Activated CD8-positive, alpha-beta memory T cell treated with anti-CD3 and anti-CD28 coated beads for 4 hours (primary cell): ENCODE measurements around the gene SYNJ2.

Experiments used
- DNase-seq, 2 donors: peaks; one replicate each; pipeline ENCODE4 v3.0.0-alpha.2; 2020; ENCODE audit warnings: low read depth in 2 of 2

SYNJ2 gene

DNA sequence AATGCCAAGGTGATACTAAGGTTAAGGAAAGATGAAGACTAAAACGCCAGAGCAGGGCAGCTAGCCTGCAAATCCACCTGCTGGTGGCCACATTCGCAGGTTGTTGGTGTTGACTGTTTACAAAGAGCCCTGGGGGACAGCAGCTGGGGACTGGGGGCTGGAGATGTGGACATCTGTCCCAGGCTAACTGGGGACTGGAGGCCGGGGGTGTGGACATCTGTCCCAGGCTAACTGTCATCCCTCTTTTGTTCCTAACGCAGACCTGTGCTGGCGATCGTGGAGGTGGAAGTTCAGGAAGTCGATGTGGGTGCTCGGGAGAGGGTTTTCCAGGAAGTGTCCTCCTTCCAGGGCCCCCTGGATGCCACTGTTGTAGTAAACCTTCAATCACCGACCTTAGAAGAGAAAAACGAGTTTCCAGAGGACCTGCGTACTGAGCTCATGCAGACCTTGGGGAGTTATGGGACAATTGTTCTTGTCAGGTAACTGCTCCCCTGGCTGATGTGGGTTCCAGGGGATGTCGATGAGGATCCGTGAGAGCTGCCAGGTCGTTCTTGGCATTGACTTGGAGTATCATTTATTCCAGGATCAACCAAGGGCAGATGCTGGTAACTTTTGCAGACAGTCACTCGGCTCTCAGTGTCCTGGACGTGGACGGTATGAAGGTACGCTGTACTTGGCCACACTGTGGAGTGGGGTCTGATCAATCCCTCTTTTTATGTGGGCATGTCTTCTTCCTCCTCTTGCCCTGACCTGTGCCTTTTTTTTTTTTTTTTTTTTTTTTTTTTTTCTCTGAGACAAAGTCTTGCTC is 99.4 kb downstream of the SYNJ2 start:
- DNase-seq: no peak

DNA sequence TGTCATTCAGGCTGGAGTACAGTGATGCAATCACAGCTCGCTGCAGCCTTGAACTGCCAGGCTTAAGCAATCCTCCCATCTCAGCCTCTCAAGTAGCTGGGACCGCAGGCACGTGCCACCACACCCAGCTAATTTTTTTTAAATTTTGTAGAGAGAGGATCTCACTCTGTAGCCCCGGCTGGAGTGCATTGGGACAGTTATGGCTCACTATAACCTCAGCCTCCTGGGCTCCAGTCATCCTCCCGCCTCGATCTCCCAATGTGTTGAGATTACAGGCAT is 99.9 kb downstream of the SYNJ2 start:
- no peak for DNase-seq

DNA sequence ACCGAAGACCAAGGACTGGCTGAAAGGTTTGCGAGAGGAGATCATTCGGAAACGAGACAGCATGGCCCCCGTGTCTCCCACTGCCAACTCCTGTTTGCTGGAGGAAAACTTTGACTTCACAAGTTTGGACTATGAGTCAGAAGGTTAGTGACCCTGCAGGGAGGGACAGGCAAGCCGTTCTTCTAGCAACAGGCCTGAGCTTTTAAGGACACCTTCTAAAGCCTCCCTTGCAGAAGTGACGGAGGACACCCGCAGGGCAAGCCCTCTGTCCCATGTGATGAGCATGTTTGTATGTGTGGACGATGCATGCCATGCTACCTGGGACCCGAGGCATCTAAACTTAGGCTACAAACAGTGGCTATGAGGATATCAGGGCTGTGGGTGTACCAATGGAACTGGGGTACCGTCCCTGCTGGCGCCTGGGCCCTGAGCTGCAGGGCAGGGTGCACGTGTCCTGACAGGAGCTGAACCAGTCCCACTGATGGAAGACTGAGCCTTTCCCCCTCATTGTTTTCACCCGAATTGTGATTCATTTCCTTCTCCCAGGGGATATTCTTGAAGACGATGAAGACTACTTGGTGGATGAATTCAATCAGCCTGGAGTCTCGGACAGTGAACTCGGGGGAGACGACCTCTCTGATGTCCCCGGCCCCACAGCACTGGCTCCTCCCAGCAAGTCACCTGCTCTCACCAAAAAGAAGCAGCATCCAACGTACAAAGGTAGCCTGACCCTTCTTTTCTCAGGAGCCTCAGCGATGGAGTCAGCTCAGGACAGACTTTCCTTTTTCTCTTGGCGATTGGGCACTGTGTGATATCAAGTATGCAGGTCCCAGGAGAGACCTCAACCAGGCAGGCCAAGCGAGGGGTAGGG is 102.0 kb downstream of the SYNJ2 start:
- no peak for DNase-seq

DNA sequence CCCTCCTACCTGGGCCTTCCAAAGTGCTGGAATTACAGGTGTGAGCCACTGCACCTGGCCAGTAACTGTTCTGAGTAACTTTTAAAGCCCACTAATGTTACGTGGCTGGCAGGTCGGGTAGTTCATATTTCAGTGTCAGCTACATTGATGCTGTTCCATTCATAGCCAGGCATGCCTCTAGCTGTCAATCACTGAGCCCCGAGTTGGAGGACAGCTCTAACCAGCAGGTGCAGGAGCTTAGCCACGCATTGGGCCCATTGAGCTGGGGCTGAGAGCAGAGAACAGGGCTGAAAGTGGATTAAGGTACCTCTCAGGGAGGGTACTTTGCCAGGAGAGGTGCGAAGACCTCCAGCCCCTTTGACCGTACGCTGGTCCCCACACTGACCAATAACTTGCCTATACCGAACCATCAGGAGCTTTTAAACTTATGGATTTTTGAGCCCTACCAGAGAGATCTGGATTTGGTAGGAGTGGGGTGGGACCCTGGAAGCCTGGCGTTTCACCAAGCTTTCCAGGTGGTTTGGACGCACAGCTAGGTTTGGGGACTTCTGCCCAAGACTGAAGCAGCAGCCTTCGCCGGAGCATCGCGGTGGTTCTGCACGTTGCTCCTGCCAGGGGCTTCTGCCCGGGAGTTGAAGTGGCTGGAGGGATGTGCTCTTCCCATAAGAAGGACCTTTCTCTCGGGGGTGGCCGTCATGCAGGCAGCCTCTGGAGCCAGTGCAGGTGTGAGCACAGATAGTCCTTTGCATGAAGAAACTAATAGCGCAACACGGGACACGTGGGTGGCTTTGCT is 103.8 kb downstream of the SYNJ2 start:
- DNase-seq: no peak

DNA sequence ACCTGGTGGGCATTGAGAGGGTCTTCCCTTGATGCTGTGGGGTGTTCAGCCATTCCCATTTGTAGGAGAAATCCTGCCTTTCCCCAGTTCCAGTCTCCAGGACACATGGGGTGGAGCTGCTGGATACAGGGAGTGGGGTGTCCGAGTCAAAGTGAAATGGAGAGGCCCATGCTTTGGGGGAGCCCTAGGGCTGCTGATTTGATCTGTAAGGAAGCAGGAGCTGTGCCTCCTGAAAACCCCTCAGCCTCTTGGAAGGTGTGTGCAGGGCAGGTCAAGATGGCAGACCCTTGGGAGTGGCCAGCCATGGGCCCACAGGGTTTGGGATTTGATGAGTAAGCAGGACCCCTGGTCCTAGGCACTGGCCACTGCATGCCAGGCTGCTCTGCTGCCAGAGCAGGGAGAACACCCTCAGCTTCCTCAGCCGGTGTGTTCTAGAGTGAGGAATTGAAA is 104.4 kb downstream of the SYNJ2 start:
- no peak for DNase-seq

DNA sequence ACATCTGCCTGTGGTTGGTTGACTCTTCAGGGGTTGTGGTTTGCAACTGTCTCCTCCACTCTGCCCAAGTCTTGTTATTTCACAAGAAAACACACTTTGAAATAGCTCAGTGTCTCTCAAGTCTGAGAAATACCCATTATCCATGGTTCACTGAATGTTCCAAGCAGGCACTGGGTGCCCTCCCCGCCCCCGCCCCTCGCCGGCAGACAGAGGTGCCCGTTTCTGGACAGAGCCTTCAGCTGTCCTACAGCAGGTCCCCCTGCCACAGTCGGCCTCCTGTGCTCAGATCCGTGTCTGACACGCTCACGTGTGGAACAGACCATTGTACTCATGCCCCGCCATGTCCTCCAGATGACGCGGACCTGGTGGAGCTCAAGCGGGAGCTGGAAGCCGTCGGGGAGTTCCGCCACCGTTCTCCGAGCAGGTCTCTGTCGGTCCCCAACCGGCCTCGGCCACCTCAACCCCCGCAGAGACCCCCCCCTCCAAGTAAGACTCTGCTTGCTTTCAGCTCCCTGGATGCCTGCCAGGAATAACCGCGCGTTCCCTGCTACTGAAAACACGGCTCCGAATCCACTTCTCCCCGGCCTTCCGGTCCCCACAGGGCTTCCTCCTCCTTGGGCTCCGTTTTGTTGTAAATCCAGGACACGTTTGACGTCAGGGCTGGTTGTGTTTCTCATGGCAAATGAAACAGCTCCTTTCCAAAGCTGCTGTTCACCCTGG is 105.0 kb downstream of the SYNJ2 start:
- DNase-seq: no peak

DNA sequence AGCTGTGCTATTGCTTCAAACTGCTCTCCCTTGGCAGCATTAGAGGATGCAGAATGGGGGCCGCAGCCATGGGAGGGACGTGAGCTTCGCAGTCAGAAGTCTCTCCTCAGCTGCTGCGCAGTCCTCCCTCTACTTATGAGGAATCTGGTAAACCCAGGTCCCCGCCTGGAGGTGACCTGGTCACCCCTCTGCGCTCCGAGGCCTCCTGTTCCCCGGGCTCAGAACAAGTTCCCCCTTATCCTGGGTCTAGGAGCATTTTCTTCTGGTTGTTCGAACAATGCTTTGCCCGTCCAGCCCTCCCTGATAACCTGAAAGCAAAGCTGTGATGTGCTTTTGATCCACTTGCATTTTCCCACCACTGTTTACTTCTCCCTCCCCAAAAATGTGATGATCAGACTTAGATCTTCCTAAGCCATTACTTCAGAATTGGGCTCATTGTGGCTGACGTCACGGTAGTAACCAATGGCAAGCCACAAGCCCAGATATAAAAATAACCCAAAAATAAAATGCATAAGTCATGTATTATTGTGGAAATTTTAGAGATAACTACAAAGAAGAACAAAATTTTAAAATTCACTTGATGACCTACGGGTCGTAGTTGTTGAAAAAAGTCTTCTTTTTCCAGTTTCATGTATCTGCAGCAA is 105.7 kb downstream of the SYNJ2 start:
- DNase-seq: no peak

DNA sequence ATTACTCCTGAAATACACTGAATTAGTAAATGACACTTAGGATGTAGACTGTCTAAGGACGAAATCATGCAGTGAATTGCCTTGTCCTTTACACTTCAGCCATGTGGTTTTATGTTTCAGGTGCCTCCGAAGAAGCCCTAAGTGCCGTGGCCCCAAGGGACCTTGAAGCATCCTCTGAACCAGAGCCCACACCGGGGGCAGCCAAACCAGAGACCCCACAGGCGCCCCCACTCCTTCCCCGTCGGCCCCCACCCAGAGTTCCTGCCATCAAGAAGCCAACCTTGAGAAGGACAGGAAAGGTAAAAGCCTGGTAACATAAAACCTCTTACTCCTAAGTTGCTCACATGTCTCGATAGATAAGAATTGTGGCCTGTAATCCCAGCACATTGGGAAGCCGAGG is 111.1 kb downstream of the SYNJ2 start:
- no peak for DNase-seq

DNA sequence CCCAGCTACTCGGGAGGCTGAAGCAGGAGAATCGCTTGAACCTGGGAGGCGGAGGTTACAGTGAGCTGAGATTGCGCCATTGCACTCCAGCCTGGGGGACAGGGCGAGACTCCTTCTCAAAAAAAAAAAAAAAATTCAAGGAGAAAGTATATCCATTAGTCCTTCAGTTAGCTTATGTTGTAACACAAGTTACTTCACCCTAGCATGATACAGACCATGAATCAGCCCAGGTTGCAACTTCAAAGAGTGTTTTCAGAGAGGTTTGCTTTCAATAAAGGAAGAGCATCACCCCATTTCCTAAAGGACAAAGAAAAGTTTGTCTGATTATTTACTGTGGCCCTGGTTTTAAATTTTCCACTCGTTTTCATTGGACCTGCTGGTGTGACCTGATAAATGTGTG is 113.4 kb downstream of the SYNJ2 start:
- DNase-seq: no peak

DNA sequence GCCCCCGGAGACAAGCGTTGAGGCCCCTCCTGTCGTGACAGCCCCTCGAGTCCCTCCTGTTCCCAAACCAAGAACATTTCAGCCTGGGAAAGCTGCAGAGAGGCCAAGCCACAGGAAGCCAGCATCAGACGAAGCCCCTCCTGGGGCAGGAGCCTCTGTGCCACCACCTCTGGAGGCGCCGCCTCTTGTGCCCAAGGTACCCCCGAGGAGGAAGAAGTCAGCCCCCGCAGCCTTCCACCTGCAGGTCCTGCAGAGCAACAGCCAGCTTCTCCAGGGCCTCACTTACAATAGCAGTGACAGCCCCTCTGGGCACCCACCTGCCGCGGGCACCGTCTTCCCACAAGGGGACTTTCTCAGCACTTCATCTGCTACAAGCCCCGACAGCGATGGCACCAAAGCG is 114.0 kb downstream of the SYNJ2 start:
- DNase-seq: no peak

DNA sequence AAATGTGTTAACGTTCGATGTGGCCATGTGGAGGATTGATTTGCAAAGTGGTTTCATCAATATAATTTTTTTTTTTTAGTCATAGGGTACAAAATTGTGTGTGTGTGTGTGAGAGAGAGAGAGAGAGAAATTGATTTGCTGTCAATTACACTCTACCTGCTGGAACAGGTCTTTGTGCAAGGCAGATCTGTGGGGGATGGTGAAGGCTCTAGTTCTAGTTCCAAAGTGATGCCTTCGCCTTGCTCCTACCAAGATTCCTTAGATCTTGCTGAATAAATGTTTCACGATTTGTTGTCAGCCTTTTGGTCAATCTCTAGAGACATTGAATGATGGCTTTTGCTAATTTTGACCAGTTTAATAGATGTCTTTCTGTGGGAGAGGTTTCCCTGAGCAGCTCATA is 121.6 kb downstream of the SYNJ2 start:
- no peak for DNase-seq

DNA sequence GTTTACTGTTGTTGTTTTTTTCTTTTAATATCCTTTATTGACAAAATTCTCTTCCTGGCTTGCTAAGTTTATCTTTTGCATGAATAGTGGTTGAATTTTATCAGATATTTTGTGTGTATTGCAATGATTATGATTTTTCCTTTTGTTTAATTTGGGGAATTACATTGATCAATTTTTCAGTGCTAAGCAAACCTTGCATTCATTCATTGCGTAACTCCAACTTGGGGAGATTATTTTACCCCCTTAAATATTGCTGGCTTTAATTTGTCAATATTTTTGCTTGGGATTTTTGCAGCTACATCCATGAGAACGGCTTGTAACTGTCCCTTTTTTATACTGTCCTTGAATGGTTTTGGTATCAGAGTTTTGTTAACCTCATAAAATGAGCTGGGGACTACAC is 123.0 kb downstream of the SYNJ2 start:
- no peak for DNase-seq

DNA sequence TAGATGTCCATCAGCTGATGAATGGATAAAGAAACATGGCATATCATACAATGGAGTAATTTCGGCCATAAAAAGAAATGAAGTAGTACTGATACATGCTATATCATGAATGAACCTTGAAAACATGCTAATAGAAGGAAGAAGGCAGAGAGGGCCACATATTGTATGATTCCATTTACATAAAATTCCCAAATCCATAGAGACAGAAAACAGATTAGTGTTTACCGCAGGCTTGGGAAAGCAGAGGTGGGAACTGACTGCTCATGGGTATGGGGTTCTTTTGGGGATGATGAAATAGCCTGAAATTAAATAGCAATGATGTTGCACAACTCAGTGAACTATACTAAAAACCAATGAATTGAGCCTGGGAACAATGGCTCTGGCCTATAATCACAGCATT is 128.1 kb downstream of the SYNJ2 start:
- no peak for DNase-seq

DNA sequence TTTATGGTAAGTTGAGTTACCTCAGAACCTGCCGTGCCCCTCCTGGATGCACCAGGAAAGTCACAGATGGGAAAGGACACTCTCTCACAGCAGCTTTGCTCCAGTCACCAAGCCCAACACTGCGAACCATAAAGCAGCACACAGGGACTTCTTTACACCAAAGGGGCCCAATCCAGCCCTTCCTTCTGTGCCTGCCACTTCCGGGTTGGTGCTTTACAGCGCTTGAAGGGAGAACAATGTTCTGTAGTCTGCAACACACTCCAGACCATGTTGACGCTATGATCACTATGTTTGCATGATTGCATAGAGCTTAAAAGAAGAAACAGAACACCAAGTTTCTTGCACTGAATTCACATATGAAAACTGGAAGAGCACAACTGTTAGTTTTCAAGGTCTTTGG is 129.3 kb downstream of the SYNJ2 start:
- no peak for DNase-seq

DNA sequence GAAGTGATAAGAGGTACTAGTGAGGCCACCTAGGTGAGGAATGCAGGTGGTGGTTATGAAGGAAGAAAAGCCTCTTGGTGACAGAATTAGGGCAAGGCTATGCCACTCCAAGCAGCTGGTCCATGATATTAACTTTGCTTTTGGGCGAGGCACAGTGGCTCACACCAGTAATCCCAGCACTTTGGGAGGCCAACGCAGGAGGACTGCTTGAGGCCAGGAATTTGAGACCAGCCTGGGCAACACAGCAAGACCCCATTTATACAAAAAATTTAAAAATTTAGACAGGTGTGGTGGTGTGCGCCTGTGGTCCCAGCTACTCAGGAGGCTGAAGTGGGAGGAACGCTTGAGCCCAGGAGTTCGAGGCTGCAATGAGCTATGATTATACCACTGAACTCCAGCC is 130.3 kb downstream of the SYNJ2 start:
- DNase-seq: no peak

DNA sequence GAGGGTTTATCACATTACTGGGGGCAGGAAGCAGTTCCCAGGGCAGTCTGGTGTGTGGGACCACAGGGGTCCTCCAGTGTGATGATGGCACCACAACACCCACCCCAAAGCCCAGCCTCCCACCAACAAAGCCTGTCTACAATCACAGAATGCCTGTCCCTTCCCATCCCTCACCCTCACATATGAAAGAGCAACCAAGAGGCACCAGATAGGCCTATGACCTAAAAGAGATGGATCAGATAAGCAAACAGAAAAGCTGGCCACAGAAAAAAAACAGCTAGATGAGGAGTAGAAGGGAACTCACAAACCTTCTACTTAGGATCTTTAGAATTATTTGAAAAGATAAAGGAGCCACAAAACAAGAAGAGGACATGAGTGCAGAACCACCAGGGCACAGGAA is 132.1 kb downstream of the SYNJ2 start:
- no peak for DNase-seq

DNA sequence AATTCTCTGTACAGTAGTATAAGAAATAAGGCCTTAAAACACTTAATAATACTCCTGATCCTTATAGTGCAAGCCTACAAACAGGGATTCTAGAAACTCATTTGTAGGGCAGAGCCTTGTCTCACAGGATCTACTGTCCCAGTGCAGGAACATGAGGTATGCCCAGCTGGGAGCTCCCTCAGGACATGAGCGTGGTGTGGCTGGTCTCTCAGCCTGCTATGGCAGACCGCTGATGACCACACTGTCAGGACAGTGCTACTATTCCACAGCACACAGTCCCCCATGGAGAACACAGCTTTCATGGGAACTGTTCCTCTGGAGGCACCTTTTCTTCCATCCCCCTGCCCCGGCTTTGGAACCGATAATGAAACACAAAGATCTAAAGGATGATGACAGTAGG is 133.4 kb downstream of the SYNJ2 start:
- DNase-seq: no peak

DNA sequence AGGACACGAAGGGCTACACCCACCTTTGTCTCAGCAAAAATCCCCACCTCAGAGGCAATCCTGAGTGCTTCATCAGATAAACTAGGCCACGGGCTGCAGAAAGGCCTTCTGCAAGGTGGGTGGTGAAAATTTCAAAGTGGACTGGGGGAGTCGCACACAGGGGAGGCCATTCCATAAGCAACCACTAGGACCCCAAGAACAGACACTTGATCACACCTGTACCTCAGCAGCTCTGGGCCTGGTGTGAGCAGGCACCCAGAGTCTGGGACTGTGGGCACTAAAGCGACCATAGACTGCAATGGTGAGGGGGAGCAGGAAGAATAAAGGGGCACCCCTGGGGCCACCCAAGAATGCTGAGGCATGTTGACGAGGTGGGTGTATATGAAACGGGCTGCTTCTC is 133.8 kb downstream of the SYNJ2 start:
- no peak for DNase-seq

DNA sequence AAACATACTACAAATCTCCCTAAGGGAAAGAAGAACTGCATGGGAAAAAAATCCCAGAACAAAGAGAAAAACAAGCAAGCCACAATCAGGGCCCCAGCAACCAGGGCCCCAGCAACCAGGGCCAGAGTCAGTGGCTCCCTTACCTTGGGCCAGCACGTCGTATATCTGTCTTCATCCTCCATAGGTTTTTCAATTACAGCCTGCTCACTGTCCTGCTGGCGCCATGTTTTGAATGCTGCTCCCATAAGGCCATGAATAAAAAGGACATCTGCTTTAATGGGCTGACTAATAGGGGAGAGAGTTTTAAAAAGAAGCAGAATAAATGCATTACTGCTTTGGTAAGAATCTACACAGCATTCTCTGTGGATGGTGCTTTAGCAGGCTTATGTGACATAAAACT is 137.2 kb downstream of the SYNJ2 start:
- no peak for DNase-seq

DNA sequence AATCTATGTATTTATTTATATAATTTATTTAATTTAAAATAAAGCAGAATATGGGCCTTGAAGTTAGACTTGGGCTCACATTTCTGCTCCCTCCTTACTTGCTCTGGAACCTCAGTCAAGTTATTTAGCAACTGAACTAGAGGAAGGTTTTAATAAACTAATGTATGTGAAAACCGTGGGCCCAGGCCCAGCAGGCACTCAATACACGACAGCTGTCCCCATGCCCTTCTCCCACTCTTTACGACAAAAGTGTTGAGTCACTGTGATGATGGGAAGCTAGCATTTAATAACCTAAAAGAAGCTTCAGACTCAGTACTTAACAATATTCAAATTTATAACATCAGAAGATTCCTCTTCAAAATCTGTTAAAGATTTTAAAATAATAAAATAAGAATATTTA is 139.7 kb downstream of the SYNJ2 start:
- no peak for DNase-seq

DNA sequence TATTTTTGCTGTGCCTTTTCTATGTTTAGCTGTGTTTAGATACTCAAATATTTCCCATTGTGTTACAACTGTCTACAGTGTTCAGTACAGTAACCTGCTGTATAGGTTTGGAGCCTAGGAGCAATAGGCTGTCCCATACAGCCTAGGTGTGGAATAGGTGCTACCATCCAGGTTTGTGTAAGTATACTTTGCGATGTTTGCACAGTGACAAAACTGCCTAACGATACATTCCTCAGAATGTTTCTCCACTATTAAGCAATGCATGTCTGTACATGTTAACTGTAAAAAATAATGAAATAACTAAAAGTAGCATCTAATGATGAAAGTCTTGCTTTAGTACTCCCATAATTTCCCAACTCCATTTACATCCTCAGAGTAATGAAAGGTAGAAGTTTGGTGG is 140.4 kb downstream of the SYNJ2 start:
- no peak for DNase-seq
